ENCODE results near the gene MCFD2.
A peak's percentile ranks its signal among the peaks of the same experiment; 100 is the strongest.

Gene MCFD2

DNA sequence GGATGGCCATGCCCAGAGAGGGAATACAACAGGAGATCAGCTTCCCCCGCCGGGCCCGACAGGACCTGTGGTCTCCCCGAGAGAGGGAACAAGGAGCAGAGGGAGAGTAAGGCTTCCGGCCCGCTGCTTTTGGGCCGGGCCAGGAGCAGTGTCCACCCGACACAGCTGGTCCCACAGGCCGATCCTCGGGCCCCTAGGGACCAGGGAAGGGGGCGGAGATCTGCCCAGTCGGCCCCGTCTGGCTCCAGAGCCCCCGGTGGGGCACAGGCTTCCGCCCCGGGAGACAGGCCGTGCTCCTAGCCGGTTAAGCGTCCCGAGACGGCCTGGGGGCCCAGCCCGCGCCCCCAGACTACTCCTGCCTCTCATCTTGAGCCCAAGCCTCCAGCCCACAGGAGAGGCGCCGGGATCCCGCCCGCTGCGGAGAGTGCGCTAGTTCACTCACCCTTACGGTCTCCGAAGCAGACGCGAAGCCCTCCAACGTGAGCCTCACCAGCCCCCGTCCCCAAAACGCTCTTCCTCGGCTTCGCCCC is at the start of gene MCFD2:
MCFD2 (minus strand) TSS at position 526 of the 530 bp plus-strand sequence. CDS start 6,635 bp downstream, outside the sequence.
- Histone ChIP-seq H3K9me3 (ENCODE audit: control insufficient read depth, insufficient read depth, low read length) (no peaks in the 10 kb centered on the region), H3K36me3 (ENCODE audit: insufficient read depth, low read length) (peaks cover 8% of the 10 kb centered on the region), H3K4me1 (ENCODE audit: insufficient read depth, low read length) (peaks cover 7% of the 10 kb centered on the region; the same call in 1 of the 2 replicates), H3K9ac (ENCODE audit: low read depth, low read length) (peak within 1 kb of the TSS; percentile 61)

DNA sequence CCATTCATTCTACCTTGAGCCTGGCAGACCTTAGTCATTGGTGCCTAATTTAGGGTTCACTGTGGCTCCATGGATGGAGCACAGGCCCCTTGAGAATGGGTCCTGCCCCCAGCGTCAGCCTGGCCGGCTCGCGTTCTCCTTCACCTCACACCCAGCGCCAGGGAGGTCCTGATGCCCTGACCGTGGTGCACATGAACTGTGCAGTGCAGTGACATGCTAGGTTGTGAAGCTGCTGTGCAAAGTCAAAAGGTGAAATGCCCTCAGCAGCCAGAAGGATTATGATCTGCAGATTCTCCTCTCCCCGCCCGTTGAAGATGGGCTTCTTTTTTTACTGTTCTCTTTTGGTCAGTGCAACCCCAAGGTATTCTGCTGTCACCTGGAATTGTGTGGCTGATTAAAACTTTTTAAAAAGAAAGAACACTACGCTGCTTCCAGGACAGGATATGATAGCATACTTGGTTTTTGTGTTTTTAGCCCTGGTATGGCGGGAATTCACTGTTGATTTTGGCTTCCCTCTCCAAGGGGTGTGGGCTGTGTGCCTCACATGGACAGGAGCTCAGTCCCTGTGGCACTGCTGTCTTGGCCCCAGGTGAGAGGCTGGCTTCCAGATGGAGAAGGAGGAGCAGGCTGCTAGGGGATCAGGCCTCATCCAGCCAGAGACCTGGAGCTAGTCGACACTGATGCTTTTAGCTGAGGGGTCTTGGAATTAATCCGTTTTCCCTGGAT is 49.4 kb upstream of the MCFD2 start:
- Histone ChIP-seq H3K4me1 (ENCODE audit: insufficient read depth, low read length) (peaks cover 7% of the 10 kb centered on the region; the same call in 1 of the 2 replicates), H3K9me3 (ENCODE audit: control insufficient read depth, insufficient read depth, low read length) (no peaks in the 10 kb centered on the region), H3K9ac (ENCODE audit: low read depth, low read length) (no peak overlapping the region), H3K36me3 (ENCODE audit: insufficient read depth, low read length) (no peaks in the 10 kb centered on the region)

DNA sequence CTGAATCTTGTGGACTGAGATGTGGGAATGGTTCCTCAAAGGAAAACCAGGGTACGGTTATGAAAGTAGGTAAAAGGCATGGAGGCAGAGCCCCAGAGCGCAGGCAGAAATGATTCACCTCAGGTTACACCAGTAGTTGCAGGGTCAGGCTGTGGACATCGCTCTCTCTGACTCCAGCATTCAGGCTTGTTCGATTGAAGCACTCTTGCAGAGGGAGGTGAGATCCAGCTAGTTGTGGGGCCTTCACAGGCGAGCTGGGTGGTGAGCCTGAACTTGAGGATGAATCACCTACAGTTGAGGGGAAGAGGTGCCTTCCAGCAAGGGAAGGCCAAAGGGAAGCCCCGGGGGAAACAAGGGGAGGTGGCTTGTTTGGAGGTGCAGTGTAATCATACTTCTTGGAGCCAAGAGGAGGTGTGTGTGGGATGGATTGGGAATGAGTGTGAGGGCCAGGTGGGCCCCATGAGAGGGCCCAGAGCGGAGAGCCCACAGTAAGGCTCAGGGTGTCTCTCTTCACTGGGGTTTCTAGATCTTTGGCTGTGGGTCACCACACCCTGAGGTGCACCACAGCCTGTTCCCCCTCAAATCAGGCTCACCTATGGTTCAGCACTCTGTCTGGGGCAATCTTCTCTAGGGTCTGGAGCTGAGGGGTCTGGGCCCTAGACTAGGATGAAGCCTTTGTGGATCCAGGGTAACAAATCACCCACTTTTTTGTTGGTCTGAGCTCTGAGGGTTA is 48.5 kb upstream of the MCFD2 start:
- Histone ChIP-seq H3K9ac (ENCODE audit: low read depth, low read length) (no peak overlapping the region), H3K4me1 (ENCODE audit: insufficient read depth, low read length) (peaks cover 7% of the 10 kb centered on the region; the same call in 1 of the 2 replicates), H3K36me3 (ENCODE audit: insufficient read depth, low read length) (no peaks in the 10 kb centered on the region), H3K9me3 (ENCODE audit: control insufficient read depth, insufficient read depth, low read length) (no peaks in the 10 kb centered on the region)

DNA sequence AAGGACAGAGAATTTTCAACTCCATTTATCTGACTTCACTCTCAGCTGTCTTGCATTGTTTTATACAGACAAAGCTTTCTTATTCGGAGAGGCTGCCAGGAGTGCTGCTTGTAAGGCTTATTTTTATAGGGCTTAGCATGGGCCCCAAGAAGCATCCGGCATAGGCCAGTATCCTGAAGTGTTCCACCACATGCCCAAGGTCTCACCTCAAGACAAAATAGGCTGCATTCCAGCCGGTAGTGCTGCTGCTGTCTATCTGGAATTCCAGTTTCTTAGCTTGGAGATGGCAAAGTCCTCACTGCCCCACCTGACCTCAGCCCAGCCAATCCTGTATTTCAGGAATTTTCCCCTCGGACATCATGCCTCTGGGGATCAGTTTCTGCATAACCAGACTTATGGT is 47.6 kb upstream of the MCFD2 start:
- H3K4me1 ChIP-seq (ENCODE audit: insufficient read depth, low read length), result peaks cover 7% of the 10 kb centered on the region; the same call in 1 of the 2 replicates
- H3K9ac ChIP-seq (ENCODE audit: low read depth, low read length), result no peak overlapping the region
- no peaks in the 10 kb centered on the region for H3K9me3 ChIP-seq (ENCODE audit: control insufficient read depth, insufficient read depth, low read length)
- H3K36me3 ChIP-seq (ENCODE audit: insufficient read depth, low read length), result no peaks in the 10 kb centered on the region

DNA sequence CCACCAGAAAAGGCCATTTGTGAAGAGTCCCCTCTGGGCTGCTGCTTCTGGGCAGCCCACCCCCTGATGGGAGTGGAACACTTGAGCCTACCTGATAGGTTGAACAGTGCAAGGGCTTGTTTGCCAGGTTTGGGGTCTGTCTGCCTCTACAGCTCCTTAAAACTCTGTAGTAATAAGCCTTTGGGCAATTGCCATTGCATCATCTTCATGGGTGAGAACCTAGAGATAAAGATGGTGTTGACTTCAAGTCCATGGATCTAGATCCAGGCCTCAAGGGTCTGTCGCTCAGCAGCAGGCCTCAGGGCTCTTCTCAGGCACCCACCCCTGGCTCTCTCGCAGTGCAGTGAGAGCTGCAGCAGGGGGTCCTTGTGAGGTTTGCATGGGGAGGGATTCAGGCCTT is 47.1 kb upstream of the MCFD2 start:
- H3K4me1 ChIP-seq (ENCODE audit: insufficient read depth, low read length), result peaks cover 5% of the 10 kb centered on the region; the same call in 1 of the 2 replicates
- H3K9ac ChIP-seq (ENCODE audit: low read depth, low read length), result no peak overlapping the region
- no peaks in the 10 kb centered on the region for H3K9me3 ChIP-seq (ENCODE audit: control insufficient read depth, insufficient read depth, low read length)
- no peaks in the 10 kb centered on the region; the same call in 1 of the 2 replicates for H3K36me3 ChIP-seq (ENCODE audit: insufficient read depth, low read length)

DNA sequence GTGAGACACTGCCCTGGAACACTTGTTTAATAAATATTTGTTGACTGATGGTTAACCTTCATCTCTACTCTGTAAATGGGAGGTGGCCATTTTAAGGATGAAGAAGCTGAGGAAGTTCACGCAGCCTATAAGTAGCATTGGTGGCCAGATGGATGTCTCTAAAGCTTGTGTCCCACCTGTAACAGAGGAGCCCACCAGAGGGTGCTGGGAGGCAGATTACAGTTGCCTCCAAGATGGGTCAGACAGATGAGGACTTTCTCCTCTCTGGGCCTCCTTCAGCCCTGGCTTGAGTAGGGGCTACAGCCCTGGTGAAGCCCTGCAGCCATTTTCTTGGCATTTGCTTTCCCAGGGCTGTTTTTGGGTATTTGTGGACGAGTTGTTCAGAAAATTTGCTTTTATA is 45.0 kb upstream of the MCFD2 start:
- H3K4me1 ChIP-seq (ENCODE audit: insufficient read depth, low read length), result peaks cover 7% of the 10 kb centered on the region; the same call in 1 of the 2 replicates
- H3K9me3 ChIP-seq (ENCODE audit: control insufficient read depth, insufficient read depth, low read length), result no peaks in the 10 kb centered on the region
- peaks cover 3% of the 10 kb centered on the region for H3K36me3 ChIP-seq (ENCODE audit: insufficient read depth, low read length)
- no peak overlapping the region for H3K9ac ChIP-seq (ENCODE audit: low read depth, low read length)

DNA sequence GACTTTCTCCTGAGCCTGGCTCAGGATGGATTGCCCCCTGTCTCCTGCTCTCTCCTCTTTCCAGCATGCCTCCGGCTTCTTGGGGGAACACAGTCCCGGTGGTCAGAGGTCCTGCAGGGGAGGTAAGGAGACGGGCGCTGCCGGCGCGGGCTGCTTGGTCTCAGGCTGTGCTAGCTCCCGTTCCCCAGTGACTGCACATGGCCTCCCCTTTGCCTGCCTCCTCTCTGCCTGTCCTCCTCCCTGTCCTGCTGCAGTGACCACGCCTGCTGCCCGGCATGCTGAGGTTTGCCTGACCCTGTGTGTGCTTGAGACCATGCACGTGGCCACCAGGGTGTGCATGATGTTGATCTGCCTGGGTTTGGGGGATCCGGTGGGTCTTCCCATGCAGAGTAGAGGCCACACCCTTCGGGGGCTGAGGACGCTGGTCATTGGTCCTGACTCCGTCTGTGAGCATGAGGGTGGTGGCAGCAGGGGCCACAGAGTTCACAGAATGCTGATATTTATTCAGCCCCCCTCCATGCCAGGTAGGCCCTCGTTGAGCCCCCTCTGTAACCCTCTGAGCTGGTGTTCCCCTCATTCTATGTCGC is 42.9 kb upstream of the MCFD2 start:
- H3K9ac ChIP-seq (ENCODE audit: low read depth, low read length), result no peak overlapping the region
- peaks cover 10% of the 10 kb centered on the region; the same call in 1 of the 2 replicates for H3K4me1 ChIP-seq (ENCODE audit: insufficient read depth, low read length)

DNA sequence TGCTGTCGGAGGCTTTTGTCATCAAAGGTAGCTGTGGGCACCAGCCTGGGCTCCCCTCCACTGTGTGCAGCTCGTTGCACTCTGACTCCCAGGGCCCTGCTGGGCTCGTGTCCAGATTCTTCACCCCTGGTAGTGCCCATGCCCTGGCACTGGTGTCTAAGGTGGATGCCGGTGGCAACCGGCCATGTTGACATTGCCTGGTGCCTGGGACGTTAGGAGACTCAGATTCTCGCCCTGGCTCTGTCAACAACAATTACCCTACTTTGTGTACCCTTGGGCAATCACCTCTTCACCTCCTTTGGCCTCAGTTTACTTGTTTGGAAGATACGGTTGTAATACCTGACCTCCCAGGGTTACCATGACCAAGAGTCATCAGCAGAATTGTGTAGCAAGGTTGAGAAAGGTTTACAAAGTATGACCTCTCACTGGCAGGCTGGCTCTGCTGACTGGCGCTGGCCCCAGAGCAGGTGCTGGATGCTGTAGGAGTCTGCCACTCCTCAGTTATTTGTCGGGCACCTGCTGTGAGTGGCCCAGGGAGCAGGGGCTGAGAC is 41.5 kb upstream of the MCFD2 start:
- H3K4me1 ChIP-seq (ENCODE audit: insufficient read depth, low read length), result peaks cover 10% of the 10 kb centered on the region; the same call in 1 of the 2 replicates
- peaks cover 3% of the 10 kb centered on the region for H3K36me3 ChIP-seq (ENCODE audit: insufficient read depth, low read length)
- H3K9ac ChIP-seq (ENCODE audit: low read depth, low read length), result no peak overlapping the region
- no peaks in the 10 kb centered on the region for H3K9me3 ChIP-seq (ENCODE audit: control insufficient read depth, insufficient read depth, low read length)

More for the DNA sequence above, 42.9 kb upstream of the MCFD2 start:
- no peaks in the 10 kb centered on the region for H3K9me3 ChIP-seq (ENCODE audit: control insufficient read depth, insufficient read depth, low read length)
- peaks cover 3% of the 10 kb centered on the region for H3K36me3 ChIP-seq (ENCODE audit: insufficient read depth, low read length)

DNA sequence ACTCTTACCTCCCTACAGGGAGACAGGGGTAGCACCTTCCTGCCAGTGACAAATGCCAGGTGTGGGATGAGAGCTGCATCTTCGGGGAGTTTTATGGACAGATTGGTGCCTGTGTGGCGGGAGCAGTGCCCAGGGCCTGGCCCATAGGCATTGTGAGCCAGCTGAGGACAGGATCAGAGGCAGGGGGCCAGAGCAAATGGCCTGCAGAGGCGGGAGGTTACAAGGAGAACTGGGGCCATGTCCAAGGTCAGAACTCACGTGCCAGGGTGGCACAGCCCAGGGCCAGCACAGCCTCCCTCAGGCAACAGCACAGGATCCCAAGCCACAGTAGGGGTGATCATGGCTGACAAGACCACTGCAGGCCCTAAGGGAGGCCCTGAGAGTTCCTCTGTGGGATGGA is 40.2 kb upstream of the MCFD2 start:
- Histone ChIP-seq H3K36me3 (ENCODE audit: insufficient read depth, low read length) (peaks cover 3% of the 10 kb centered on the region), H3K9ac (ENCODE audit: low read depth, low read length) (no peak overlapping the region), H3K9me3 (ENCODE audit: control insufficient read depth, insufficient read depth, low read length) (no peaks in the 10 kb centered on the region), H3K4me1 (ENCODE audit: insufficient read depth, low read length) (peaks cover 15% of the 10 kb centered on the region; the same call in 1 of the 2 replicates)

DNA sequence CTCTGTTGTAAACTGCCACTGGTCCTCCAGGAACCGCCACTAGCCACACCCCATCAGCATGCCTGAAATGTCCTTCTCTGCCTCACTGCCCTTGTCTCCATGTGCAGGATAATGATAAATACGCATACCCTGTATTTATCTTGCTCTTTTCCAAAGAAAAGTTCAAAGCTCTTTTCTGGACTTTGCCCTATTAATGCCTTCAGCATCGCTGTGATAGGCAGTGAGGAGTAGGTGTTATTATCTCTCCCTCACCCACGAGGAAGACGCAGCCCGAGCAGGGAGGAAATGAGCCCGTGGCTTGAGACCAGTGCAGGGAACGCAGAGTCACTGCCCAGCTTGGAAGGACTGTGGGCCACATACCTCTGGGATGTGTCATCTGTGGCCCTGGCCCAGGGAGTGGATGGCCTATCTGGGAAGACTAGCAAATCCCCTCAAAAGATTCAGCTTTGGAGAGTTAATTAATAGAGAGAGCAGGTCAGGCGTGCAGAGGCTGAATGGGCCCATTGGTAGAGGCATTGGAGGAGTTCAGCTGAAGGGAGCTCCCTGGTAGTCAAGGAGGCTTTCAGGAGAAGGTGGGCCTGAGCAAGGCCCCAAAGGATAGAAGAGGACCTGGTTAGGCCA is 39.5 kb upstream of the MCFD2 start:
- Histone ChIP-seq H3K9ac (ENCODE audit: low read depth, low read length) (no peak overlapping the region), H3K9me3 (ENCODE audit: control insufficient read depth, insufficient read depth, low read length) (no peaks in the 10 kb centered on the region), H3K4me1 (ENCODE audit: insufficient read depth, low read length) (peaks cover 20% of the 10 kb centered on the region; the same call in 1 of the 2 replicates), H3K36me3 (ENCODE audit: insufficient read depth, low read length) (peaks cover 3% of the 10 kb centered on the region)

DNA sequence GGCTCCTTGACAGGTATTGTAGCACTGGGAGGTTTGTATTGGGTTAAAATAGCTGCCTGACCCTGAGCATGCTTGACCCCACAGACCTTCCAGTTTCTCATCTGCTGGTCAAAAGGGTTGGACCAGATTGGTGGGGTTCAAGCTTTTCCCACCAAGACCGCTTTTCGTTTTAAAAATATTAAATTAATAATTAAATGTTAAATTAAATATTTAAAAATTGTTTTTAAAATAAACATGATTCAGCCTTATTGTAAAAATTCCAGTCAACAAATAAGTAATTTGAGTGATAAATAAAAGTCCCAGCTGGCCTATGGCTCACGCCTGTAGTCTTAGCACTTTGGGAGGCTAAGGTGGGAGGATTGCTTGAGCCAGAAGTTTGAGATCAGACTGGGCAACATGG is 36.6 kb upstream of the MCFD2 start:
- Histone ChIP-seq H3K9ac (ENCODE audit: low read depth, low read length) (no peak overlapping the region), H3K9me3 (ENCODE audit: control insufficient read depth, insufficient read depth, low read length) (no peaks in the 10 kb centered on the region), H3K36me3 (ENCODE audit: insufficient read depth, low read length) (peaks cover 3% of the 10 kb centered on the region; the same call in 1 of the 2 replicates), H3K4me1 (ENCODE audit: insufficient read depth, low read length) (peaks cover 21% of the 10 kb centered on the region; the same call in 1 of the 2 replicates)

DNA sequence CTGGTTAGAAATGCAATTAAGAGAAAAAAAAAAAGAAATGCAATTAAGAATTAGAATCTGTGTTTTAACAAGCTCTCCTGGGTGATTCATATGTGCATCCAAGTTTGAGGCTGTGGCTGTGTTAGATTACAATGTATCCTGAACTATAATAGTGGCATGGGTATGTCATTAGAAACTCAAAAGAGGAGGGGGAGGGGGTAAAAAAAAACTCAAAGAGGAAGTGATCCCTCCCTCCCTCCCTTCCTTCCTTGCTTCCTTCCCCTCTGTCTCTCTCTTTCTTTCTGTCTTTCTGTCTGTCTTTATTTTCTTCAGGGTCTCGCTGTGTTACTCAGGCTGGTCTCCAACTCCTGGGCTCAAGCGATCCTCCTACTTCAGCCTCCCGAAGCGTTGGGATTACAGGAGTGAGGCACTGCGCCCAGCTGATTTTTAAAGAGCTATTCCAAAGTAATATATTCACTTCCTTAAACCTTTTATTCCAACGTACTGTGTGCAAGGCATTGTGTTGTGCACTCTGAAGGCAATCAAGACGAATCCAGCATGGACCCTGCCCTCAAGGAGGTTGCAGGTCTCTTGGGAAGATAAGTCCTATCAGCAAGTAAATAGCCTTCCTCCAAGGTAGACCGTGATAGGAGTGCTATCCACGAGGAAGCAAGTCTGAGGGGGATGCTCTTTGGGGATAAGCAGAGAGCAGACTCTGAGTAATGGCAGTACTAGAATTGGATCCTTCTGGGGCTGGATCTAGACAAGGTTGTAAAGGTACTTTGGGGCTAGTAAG is 35.9 kb upstream of the MCFD2 start:
- Histone ChIP-seq H3K9me3 (ENCODE audit: control insufficient read depth, insufficient read depth, low read length) (no peaks in the 10 kb centered on the region), H3K36me3 (ENCODE audit: insufficient read depth, low read length) (0 out of 2 replicates have a peak, but pooled peaks cover 3% of the 10 kb centered on the region), H3K4me1 (ENCODE audit: insufficient read depth, low read length) (peaks cover 21% of the 10 kb centered on the region; the same call in 1 of the 2 replicates), H3K9ac (ENCODE audit: low read depth, low read length) (no peak overlapping the region)

DNA sequence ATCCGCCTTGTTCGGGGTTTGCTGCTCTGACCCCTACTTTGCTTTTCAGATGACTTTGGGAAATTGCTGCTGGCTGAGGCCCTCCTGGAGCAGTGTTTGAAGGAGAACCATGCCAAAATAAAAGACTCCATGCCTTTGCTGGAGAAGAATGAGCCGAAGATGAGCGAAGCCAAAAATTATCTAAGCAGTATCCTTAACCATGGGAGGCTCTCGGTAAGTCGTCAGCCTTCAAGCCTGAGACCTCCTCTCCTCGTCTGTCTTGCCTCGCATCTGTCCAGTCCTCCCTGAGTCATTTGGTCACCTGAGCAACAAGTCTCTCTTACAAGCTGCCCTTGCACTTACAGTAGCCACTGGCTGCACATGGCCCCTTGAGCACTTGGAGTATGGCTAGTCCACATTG is 34.7 kb upstream of the MCFD2 start:
- H3K4me1 ChIP-seq (ENCODE audit: insufficient read depth, low read length), result peaks cover 16% of the 10 kb centered on the region; the same call in 1 of the 2 replicates
- H3K9ac ChIP-seq (ENCODE audit: low read depth, low read length), result no peak overlapping the region
- no peaks in the 10 kb centered on the region for H3K36me3 ChIP-seq (ENCODE audit: insufficient read depth, low read length)
- no peaks in the 10 kb centered on the region for H3K9me3 ChIP-seq (ENCODE audit: control insufficient read depth, insufficient read depth, low read length)
